ENCODE results near the gene GRIN2A. TPM values are rescaled to one million over a fixed set of nuclear protein-coding genes. Genes with fewer than 3 reads are reported as not detected.

Gene GRIN2A
- total and polyA plus RNA-seq, 2 of the 13 experiments (the other 11 are each of a cell fraction or from before 2014, with no cell fraction given): not detected

DNA sequence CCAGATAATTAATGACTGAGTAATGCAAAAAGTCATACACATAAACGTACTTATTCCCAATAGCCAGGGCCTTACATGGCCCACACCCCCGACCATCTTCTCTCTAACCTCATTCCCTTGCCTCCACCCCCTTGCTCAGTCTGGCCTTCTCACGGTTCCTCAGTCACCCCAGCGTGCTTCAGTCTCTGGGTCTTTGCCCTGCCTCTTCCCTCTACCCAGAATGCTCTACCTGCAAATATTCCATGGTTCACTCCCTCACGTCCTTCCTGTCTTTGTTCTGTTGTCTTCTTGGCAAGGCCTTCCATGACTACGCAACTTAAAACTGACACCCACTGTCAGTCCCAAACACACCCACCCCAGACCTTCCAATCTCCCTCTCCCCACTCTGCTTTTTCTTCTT, 468.3 kb downstream of the GRIN2A start:
- H3K79me2 ChIP-seq (ENCODE audit: insufficient read depth, low read length): no peaks in the 10 kb centered on the region
- no peaks in the 10 kb centered on the region for H3K36me3 ChIP-seq (replicated peaks in 1 of 2; ENCODE audit: control insufficient read depth in 1 of 2, insufficient read depth in 2 of 2, low read length in 2 of 2)
- in situ Hi-C loops (cut with HindIII; ENCODE audit: extremely low pct_ligation_motif_present, low pct_unique_long_range_greater_than_20kb): no loop called here
- H3K9me3 ChIP-seq (ENCODE audit: low read length): no peaks in the 10 kb centered on the region
- H3K4me2 ChIP-seq (ENCODE audit: low read depth, low read length): no peak overlapping the region
- no peak overlapping the region for H3K27ac ChIP-seq (ENCODE audit: extremely low read length, insufficient read depth, low read length)
- no peak overlapping the region for H3K9ac ChIP-seq (ENCODE audit: insufficient read depth, low read depth, low read length)
- no peaks in the 10 kb centered on the region; a peak in 1 of 5 replicates for H3K27me3 ChIP-seq (ENCODE audit: control insufficient read depth in 1 of 2, insufficient read depth in 2 of 2, low read length in 2 of 2)
- ChIA-PET CTCF (ENCODE audit: low intra/inter-chr PET ratio, low total read pairs) (no interaction called here), POLR2A (no interaction called here)
- 17% methylated on average over 6 of the region's 6 CpGs for WGBS (ENCODE audit: low lambda C conversion rate)
- ATAC-seq (no peak), DNase-seq (ENCODE audit: low spot score) (no peak), FAIRE-seq (no peak)
- no peaks in the 10 kb centered on the region for H4K20me1 ChIP-seq (ENCODE audit: insufficient read depth, low read length)
- H2AFZ ChIP-seq (ENCODE audit: low read length): no peak overlapping the region
- BruUV-seq (replicated peaks): no TSS peak
- intact Hi-C loops (cut with micrococcal nuclease; ENCODE audit: unreplicated experiment): no loop called here
- H3K4me3 ChIP-seq (replicated peaks in 1 of 3; ENCODE audit: insufficient read depth in 1 of 3, low read depth in 2 of 3, low read length in 3 of 3): no peak overlapping the region
- no peaks in the 10 kb centered on the region for H3K4me1 ChIP-seq (ENCODE audit: insufficient read depth, low read length)
- TF ChIP-seq ZBTB21 (CRISPR knock-in tag; IDR thresholded peaks at IDR 0.05) (no peak), ZFP36L2 (CRISPR knock-in tag; IDR thresholded peaks at IDR 0.05) (no peak), GTF2F1 (IDR thresholded peaks at IDR 0.05; ENCODE audit: low read length) (no peak), ZNF652 (CRISPR knock-in tag; IDR thresholded peaks at IDR 0.05; ENCODE audit: borderline replicate concordance, low read depth) (no peak), ZNF350 (CRISPR knock-in tag; IDR thresholded peaks at IDR 0.05; ENCODE audit: borderline replicate concordance, low read depth) (no peak), NFE2L2 (IDR thresholded peaks at IDR 0.05; ENCODE audit: low read length) (no peak), TGIF2 (CRISPR knock-in tag; IDR thresholded peaks at IDR 0.05) (no peak), MED13 (CRISPR knock-in tag; IDR thresholded peaks at IDR 0.05) (no peak), ISX (CRISPR knock-in tag; conservative IDR thresholded peaks at IDR 0.05) (no peak), ZNF354B (CRISPR knock-in tag; IDR thresholded peaks at IDR 0.05) (no peak), ZNF251 (CRISPR knock-in tag; IDR thresholded peaks at IDR 0.05) (no peak), ZNF207 (IDR thresholded peaks at IDR 0.05; ENCODE audit: borderline replicate concordance) (no peak), KDM4B (CRISPR knock-in tag; IDR thresholded peaks at IDR 0.05) (no peak), EP300 (IDR thresholded peaks at IDR 0.05; ENCODE audit: low read depth in 2 of 2, low read length in 2 of 2) (no peak), EP300 (CRISPR knock-in tag; IDR thresholded peaks at IDR 0.05; ENCODE audit: borderline replicate concordance) (no peak)
- TF ChIP-seq, protein P1, sequence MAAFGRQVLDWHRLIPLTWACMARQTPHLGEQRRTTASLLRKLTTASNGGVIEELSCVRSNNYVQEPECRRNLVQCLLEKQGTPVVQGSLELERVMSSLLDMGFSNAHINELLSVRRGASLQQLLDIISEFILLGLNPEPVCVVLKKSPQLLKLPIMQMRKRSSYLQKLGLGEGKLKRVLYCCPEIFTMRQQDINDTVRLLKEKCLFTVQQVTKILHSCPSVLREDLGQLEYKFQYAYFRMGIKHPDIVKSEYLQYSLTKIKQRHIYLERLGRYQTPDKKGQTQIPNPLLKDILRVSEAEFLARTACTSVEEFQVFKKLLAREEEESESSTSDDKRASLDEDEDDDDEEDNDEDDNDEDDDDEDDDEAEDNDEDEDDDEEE (CRISPR knock-in tag; IDR thresholded peaks at IDR 0.05): no peak
- TF ChIP-seq, protein P2, sequence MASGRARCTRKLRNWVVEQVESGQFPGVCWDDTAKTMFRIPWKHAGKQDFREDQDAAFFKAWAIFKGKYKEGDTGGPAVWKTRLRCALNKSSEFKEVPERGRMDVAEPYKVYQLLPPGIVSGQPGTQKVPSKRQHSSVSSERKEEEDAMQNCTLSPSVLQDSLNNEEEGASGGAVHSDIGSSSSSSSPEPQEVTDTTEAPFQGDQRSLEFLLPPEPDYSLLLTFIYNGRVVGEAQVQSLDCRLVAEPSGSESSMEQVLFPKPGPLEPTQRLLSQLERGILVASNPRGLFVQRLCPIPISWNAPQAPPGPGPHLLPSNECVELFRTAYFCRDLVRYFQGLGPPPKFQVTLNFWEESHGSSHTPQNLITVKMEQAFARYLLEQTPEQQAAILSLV (CRISPR knock-in tag; IDR thresholded peaks at IDR 0.05; ENCODE audit: borderline replicate concordance): no peak
- TF ChIP-seq, protein P3, sequence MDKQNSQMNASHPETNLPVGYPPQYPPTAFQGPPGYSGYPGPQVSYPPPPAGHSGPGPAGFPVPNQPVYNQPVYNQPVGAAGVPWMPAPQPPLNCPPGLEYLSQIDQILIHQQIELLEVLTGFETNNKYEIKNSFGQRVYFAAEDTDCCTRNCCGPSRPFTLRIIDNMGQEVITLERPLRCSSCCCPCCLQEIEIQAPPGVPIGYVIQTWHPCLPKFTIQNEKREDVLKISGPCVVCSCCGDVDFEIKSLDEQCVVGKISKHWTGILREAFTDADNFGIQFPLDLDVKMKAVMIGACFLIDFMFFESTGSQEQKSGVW (CRISPR knock-in tag; IDR thresholded peaks at IDR 0.05; ENCODE audit: borderline replicate concordance): no peak
- TF ChIP-seq, protein P4, sequence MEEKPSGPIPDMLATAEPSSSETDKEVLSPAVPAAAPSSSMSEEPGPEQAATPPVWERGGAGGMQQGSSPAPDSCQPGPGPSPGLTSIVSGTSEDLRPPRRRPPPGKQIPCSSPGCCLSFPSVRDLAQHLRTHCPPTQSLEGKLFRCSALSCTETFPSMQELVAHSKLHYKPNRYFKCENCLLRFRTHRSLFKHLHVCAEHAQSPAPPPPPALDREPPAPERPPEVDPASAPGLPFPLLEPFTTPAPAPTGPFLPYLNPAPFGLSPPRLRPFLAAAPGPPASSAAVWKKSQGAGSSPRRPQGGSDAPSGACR (CRISPR knock-in tag; IDR thresholded peaks at IDR 0.05): no peak

Data from HepG2 (cell line).